ENCODE measurements around the gene EMILIN2.
"Not testable (repeated sequence)": the region's sequence is repeated elsewhere in the genome, so short reads cannot be mapped to it uniquely, and the experiment has no call there.

The EMILIN2 gene

DNA sequence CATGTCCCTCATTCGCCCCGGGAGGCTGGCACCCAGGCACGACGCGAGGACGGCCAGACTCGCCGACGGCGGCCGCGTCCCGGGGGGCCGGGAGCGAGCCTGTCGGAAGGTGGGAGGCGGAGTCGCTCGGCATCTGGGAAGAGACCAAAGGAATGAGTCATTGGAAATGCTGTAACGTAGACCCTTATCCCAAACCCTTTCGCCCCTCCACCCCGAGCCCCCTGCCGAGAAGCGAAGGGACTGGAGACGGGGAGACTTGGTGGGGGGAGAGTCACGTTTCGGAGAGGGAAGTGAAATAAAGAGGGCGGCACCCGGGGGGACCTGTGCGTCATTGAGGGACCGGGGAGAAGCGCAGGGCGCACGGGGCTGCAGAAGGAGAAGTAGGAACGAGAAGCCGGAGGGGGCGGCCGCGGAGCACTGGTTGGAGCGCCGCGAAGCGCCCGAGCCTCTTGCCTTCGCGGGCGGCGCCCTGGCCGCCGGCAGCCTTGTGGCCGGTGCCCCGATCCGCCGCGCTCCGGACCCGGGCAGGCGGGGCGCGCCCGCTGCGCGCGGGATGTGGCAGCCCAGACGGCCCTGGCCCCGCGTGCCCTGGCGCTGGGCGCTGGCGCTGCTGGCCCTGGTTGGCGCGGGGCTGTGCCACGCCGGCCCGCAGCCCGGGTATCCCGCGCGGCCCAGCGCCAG, at the start of gene EMILIN2:
EMILIN2 (plus strand) TSS at position 371 of the 681 bp plus-strand sequence; CDS start at position 554, 183 bp downstream.
- peak; percentile 91 for DNase-seq

DNA sequence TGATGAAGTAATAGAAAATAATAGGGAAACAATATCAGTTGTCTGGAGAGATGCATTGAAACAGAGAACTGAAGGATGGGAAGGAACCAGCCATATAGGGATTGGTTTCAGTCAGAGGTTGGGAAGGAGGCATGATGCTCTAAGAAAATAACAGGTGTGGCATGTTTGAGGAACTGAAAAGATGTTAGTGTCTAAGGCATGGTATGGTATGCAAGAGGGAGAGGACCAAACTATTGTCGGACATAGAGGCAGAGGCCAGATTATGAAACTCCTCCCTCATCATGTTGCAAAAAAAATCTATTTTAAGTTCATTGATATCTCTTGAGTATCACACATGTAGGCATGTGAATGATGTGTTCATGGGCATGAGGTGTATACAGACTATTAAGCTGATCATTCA, 48.9 kb upstream of the EMILIN2 start:
- no peak for DNase-seq

DNA sequence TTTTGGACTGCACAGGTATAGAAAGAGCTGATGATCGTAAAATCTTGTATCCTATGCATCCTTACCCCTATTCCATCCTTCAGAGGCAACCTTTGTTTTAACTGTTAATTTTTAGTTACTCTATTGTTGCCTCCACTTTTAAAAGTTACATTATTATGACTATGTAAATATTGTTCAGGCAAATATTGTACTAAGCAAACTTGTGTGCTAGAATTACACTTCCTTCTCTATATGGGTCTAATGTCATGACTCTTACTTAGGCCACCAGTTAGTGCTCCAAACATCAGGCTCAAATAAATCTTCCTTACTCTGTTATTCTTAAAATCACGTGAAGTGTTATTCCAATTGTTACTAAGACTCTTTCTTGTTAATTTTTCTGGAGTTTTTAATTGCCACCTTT, 47.4 kb upstream of the EMILIN2 start:
- DNase-seq: no peak

GRCh38 chr18:2805970-2806943, 40.5 kb upstream of the EMILIN2 start:
- DNase-seq: no peak

GRCh38 chr18:2808640-2809039, 38.2 kb upstream of the EMILIN2 start:
- DNase-seq: not testable (repeated sequence)

- not testable (repeated sequence) for DNase-seq
Measured at GRCh38 chr18:2809666-2810183, 37.1 kb upstream of the EMILIN2 start.

GRCh38 chr18:2811416-2811815, 35.4 kb upstream of the EMILIN2 start:
- DNase-seq: no peak

GRCh38 chr18:2814928-2815327, 31.9 kb upstream of the EMILIN2 start:
- DNase-seq: no peak

DNA sequence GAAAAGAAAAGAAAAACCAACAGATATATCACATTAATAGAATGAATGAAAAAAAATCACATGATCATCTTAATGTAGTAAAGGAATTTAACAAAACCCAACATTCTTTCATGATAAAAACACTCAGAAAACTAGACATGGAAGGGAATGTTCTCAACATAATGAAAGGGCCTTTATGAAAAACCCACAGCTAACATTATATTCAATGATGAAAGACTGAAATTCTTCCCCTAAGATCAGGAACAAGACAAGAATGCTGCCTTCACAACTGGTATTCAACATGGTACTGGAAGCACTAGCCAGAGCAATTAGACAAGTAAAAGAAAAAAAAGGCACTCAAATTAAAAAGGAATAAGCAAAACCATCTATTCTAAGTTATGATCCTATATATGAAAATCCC, 28.5 kb upstream of the EMILIN2 start:
- no peak for DNase-seq

DNA sequence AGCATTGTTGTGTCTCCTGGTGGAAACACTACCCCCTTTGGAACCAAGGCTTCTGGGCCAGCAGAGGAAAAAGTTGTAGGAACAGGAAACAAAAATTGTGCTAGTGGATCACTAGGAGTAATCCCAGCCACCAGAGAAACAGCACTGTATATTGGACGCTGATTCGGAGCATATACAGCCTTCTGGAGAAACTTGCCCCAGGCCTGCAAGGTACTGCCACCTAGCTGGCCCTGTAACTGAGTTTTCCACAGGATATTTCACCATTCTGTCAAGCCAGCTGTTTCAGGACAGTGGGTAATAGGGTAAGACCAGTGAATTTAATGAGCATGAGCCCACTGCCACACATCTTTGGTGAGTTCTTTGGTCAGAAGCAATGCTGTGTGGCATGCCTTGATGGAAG, 25.1 kb upstream of the EMILIN2 start:
- DNase-seq: no peak

DNA sequence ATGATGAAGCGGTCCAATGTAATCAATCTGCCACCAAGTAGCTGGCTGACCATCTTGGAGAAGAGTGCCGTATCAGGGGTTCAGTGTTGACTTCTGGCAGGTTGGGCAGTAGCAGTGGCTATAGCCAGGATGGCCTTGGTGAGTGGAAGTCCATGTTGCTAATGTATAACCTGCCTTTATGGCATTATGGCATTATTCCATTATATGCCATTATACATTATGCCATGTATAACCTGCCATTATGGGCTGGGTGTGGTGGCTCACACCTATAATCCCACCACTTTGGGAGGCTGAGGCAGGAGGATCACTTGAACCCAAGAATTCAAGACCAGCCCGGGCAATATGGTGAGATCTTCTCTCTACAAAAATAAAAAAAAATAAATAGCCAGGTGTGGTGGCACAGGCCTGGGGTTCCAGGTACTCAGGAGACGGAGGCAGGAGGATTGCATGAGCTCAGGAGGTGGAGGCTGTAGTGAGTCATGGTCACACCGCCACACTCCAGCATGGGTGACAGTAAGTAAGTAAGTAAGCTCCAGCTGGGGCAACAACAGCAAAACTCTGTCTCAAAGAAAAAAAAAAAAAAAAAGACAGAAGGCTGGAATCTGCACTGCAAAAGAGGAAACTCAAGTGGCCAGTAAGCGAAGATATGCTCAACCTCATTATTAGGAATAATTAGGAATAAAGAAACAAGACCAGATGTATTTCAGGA, 24.4 kb upstream of the EMILIN2 start:
- DNase-seq: no peak

- no peak for DNase-seq
Measured at GRCh38 chr18:2823202-2823601, 23.6 kb upstream of the EMILIN2 start.

DNA sequence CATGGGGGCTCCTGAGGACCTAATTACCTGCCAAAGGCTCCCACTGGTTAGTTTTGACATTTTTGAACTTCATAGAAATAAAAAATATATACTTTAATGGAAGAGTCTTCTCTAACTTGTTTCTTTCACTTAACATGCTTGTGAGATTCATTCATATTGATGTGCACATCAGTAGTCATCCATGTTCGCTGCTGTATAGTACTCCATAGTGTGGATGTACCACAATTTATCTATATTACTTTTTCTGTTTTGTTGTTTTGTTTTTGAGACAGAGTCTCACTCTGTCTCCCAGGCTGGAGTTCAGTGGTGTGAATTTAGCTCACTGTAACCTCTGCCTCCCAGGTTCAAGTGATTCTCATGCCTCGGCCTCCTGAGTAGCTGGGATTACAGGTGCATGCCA, 22.8 kb upstream of the EMILIN2 start:
- DNase-seq: no peak

- no peak for DNase-seq
Measured at GRCh38 chr18:2824865-2825264, 21.9 kb upstream of the EMILIN2 start.

- no peak for DNase-seq
Measured at GRCh38 chr18:2825613-2826175, 21.1 kb upstream of the EMILIN2 start.

DNA sequence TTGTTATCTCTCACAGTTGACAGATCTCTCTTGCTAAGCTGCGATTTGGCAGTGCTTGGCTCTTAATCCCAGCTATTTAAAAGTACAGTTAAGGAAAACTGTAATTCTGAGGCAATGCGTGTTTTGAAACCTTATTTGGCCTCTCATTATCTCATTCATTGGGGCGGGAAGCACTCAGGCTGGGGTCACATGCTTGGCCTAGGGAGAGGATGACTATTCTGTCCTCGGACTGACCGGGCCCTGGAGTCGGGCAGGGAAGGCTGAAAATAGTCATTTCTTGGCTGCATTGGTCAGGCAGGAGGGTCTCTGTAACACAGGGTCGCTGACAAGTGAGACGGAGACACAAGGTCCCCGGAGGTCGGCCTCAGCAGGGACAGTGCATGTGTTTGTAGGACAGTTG, 20.2 kb upstream of the EMILIN2 start:
- DNase-seq: no peak

- DNase-seq: no peak
Measured at GRCh38 chr18:2827061-2827460, 19.7 kb upstream of the EMILIN2 start.

GRCh38 chr18:2836118-2836517, 10.7 kb upstream of the EMILIN2 start:
- DNase-seq: not testable (repeated sequence)

- DNase-seq: not testable (repeated sequence)
Measured at GRCh38 chr18:2837290-2837689, 9.5 kb upstream of the EMILIN2 start.

- DNase-seq: no peak
Measured at GRCh38 chr18:2839202-2839601, 7.6 kb upstream of the EMILIN2 start.

DNA sequence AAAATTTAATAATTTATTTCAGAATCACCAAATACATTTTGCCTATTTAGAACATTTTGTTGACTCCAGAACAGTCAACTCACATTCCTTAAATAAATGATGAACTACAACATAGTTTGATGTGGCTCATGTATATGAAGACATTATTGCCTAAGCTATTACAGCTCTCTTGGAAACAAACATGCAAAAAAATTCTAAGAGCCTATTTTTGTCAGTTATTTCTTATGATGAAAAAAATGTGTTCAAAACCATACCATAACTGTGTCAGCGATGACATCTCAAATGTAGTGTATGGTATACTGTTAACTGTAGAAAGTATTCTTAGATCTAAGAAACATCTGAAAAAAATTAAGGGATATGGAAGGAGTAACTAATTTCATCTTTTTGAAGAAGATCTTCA, 6.3 kb upstream of the EMILIN2 start:
- no peak for DNase-seq

GRCh38 chr18:2843146-2843545, 3.7 kb upstream of the EMILIN2 start:
- peak; percentile 77 for DNase-seq

- peak; percentile 67 for DNase-seq
Measured at GRCh38 chr18:2845172-2845571, 1.6 kb upstream of the EMILIN2 start.
